Immature natural killer cell (primary cell): ENCODE data around the gene C6. TPM values are rescaled to one million over a fixed set of nuclear protein-coding genes. Genes with fewer than 3 reads are reported as not detected.

ENCODE experiments used
- DNase-seq, 3 donors: peaks; one replicate each; pipeline ENCODE4 v3.0.0; 2022; ENCODE audit warnings: mixed read lengths in 1 of 3
- H3K27ac Mint-ChIP-seq, 6 donors: one replicate each; pipeline ENCODE4 v1.8.0; 2020; ENCODE audit warnings: mixed read lengths in 6 of 6, mild to moderate bottlenecking in 5 of 6, inconsistent platforms in 4 of 6, moderate library complexity in 3 of 6
- H3K27me3 Mint-ChIP-seq, 3 donors: one replicate each; pipeline ENCODE4 v1.8.0; 2020 to 2021; ENCODE audit warnings: low read depth in 3 of 3, mild to moderate bottlenecking in 3 of 3, mixed read lengths in 3 of 3, moderate library complexity in 3 of 3, inconsistent platforms in 1 of 3
- H3K36me3 Mint-ChIP-seq, 3 donors: one replicate each; pipeline ENCODE4 v1.8.0; 2020; ENCODE audit warnings: mixed read lengths in 3 of 3, inconsistent platforms in 2 of 3, mild to moderate bottlenecking in 2 of 3
- H3K4me1 Mint-ChIP-seq, 2 donors: one replicate each; pipeline ENCODE4 v1.8.0; 2020; ENCODE audit warnings: inconsistent platforms in 2 of 2, mild to moderate bottlenecking in 2 of 2, mixed read lengths in 2 of 2, moderate library complexity in 1 of 2
- H3K4me3 Mint-ChIP-seq, 5 donors: one replicate each; pipeline ENCODE4 v1.8.0; 2020; ENCODE audit warnings: mild to moderate bottlenecking in 5 of 5, mixed read lengths in 5 of 5, inconsistent platforms in 3 of 5, moderate library complexity in 3 of 5
- H3K9me3 Mint-ChIP-seq, 6 donors: one replicate each; pipeline ENCODE4 v1.8.0; 2020; ENCODE audit warnings: mild to moderate bottlenecking in 6 of 6, mixed read lengths in 6 of 6, inconsistent platforms in 4 of 6, moderate library complexity in 3 of 6
- polyA plus RNA-seq, 3 donors: library from polyadenylated mRNA; unstranded; fragments of 300-500 nt; fragmentation: Illumina TruSeq; gene quantifications; one replicate each; pipeline ENCODE4 v1.2.3, GENCODE V29; 2021

C6 gene
- polyA plus RNA-seq, 3 donors from 2014 or later: not detected

- H3K36me3 Mint-ChIP-seq: no peaks in the 10 kb centered on the region
- no peak overlapping the region for H3K4me3 Mint-ChIP-seq
- DNase-seq: no peak
- no peaks in the 10 kb centered on the region for H3K4me1 Mint-ChIP-seq
- no peak overlapping the region for H3K27ac Mint-ChIP-seq
- H3K27me3 Mint-ChIP-seq: peaks cover 0 to 3% (median 2%) of the 10 kb centered on the region in 3 donors
- peaks cover 0 to 14% (median 4%) of the 10 kb centered on the region in 6 donors for H3K9me3 Mint-ChIP-seq
Observed at GRCh38 chr5:41093803-41094202, 119.5 kb downstream of the C6 start.

Other genes starting within 250 kb of the C6 start
- gene MROH2B, start 142.2 kb downstream of the C6 start, polyA plus RNA-seq: not detected